GM19238 (cell line): ENCODE data around the gene RNF32.

Experiments
- DNase-seq: peaks from one replicate; pipeline ENCODE4 v3.0.0; 2011; ENCODE audit warnings: low spot score; ENCODE audit not compliant: insufficient read length

Gene RNF32

DNA sequence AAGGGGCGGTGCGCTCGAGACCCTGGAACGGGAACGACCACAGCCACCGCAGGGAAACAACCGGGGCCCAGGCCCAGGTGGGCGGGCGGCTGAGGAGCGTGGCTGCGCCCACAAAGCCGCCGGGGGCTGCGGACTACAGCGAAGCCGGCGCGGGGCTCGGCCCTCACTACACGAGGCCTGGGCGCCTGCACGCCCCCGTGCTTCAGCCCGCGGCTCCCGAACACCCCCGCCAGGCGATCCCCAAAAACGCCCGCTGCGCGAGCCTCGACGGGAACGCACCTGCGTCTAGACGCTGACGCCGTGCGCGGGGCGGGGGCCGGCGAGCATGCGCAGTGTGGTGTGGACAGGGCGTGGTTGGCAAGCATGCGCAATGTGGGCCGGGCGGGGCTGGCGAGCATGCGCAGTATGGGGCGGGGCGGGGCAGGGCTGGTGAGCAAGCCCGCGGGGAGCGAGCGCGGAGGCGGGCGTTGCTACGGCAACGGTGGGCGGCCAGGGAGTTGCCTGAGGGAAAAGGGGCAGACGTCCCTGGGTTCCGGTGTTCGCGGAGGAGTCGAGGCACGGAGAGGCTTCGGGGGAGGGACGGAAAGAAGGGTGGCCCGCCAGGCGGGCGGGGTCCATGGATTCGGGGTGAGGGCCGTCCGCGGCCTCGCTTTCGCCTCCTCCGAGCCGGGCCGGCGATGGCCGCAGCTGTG lies at the start of gene RNF32:
Gene RNF32 (plus strand): TSS at position 518 of the 692 bp plus-strand sequence. CDS start 3,104 bp downstream, outside the sequence.
- DNase-seq = peak; percentile 86

DNA sequence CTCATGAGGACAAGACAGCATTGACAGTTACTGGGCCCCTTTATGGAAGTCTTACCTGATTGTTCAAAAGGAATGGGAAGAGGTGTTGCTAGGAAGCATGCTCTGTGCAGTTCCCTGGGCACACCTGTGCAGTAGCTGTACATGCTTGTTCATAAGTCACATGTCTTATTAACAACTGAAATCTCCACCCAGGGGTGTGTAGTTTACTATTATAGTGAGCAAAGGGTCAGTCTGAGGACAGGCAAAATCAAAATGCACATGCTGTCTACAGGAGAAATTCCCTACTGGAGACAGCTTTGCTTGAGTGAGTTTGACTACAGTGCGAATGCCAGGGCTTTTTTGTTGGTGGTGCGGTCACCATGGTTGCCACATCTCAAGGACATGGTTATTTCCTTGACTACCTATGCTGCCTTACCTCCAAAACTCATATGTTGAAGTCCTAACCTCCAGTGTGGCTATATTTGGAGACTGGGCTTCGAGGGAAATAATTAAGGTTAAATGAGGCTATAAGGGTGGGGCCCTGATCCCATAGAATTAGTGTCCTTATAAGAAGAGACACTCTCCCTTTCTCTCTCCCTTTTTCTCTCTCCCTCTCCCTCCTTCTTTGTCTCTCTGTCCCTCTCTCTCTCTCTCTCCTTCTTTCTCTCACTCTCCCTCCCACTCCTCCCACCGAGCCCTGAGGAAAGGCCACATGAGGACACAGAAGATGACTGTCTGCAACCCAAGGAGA lies 48.3 kb upstream of the RNF32 start:
- DNase-seq = no peak

DNA sequence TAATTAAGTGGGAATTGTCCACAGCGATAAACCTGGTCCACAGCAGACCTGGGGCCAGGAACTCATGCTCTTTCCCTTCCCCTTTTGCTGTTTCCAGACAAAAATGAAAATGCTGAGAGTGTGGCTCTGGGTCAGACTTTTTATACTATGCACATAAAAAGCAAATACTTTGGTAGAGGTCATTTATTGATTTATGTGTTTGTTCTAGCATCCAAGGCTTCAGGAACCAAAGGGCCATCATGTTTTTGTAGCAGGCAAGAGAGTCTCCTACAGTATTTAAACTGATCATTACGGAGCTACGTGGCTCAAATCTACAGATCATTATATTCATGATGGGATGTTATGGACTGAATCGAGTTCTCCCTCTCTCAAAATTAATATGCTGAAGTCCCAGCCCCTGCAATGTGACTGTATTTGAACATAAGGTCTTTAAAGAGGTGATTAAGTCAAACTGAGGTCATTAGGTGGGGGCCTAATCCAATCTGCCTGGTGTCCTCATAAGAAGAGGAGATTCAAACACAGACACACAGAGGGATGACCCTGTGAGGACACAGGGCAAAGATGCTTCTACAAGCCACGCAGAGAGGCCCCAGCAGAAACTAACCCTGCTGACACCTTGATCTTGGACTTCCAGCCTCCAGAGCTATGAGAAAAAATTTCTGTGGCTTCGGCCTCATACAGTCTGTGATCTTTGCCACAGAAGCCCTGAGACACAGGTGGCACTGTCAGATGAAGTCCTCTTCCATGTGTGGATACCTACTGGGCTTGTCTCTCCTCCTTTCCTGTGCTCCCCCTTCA lies 46.1 kb upstream of the RNF32 start:
- no peak for DNase-seq

DNA sequence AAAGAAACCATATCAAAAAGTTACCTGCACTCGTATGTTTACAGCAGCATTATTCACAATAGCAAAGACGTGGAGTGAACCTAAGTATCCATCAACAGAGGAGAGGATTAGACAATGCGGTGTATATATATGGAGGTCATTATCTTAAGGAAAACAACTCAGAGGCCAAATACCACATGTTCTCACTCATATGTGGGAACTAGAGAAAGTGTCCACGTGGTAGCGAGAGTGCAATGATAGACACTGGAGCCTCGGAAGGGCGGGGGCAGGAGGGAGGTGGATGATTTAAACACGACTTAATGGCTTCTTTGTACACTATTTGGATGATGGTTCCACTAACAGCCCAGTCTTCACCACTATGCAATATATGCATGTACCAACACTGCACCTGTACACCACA lies 40.1 kb upstream of the RNF32 start:
- no peak for DNase-seq

DNA sequence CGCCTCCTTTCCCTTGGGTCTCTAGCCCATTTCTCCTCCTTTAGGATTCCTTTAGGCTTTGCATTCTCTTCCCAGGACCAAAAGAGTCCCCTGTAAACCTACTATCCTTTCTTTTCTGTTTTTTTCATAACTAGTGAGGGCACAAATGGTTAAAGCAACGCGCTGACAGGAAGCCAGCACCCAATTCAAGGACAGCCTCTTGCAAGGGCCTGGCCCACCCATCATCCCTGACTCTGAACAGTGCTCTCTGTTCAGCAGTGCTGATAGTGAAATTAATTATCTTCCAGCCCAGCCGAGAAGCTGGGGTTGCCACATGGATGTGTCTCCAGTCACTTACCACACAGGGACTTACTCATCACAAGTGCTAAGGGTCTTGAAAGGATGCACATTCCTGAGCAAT lies 38.3 kb upstream of the RNF32 start:
- no peak for DNase-seq

DNA sequence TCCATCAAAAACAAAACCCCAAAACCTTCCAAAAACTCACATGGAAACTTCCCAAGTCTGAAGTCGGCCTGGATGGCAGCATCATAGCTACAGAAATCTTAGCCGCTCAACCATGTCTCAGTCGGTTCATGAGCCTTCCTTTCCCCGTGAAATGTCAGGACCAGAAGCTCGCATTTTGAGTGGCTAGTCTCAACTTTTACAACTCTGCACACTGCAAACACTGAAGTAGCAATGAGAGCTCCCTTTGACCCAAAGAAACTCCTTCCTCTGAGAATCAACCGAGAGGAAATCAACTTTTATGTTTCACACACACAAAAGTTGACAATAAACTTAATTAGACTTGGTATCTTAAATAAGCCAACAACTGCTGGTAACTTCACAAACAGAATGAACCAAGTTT lies 37.6 kb upstream of the RNF32 start:
- no peak for DNase-seq

DNA sequence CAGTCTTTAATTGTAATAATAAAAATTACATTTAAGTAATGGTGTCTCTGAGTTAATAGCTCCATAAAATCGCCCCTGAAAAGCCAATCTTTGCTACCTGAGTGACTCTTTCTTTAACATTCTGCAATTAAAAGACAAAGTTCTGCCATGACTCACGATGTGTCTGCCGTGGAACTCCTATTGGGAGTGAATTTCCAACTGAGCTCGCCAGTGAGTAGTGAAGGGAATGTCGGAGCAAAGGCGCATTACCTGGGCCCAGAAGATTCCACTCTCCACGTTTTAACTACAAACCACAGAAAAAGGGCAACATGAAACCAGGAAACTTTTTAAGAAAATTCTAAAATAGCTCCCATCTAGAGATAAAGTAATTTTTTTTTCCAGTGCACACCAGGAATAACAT lies 36.9 kb upstream of the RNF32 start:
- no peak for DNase-seq

DNA sequence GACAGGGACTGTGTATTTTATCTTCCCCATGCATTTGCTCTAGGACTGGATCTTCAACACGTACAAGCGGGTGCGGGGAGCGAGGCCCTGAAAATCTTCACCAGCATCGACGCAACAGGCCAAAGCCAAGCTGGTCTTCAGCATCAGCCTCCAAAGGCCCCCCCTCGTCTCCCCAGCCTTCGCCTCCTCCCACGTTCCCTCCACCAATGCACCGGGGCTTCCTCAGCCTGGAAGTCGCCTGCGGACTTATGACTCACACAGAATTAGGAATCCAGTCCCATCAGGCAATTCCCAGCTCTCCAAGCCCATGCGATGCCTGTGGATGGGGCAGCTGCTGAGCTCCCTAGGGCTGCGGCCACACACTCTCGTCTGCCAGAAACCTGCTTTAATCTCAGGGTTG lies 36.3 kb upstream of the RNF32 start:
- no peak for DNase-seq

DNA sequence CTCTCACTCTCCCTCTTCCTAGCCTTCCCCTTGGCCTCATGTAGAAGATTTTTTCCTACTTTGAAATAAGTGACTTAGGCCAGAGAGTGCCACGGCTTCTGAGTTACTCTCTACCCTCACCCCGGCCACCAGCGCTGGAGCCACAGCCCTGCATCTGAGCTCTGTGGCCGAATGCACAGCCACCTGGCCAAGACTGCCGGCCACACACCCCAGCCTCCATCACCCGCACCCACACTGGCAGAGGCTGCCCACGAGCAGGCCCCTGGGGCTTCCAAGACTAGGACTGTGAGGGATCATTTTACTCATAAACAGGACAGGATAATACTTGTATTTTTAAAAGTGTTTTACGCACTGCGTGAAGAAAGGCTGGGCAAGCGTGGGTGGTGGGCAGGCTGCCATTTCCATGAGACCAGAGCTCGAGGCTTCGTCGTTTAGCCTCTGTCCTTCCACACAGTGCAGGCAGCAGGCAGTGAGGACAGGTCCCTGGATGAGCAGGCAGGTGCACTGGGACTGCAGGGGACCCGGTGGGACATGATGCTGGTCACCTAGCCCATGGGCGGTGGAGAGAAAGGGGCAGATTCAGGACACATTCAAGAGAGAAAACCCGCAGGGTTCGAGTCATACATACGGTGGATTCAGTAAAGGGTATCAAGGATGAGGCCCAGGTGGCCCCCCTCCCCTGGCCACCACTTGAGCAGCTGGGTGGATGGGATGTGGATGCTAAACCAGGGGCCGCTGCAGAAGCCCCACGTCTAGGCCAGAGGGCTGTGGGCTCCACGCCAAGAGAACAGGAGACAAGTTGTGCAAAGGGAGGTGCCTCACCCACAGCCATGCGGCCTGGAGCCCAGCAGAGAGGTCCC lies 35.5 kb upstream of the RNF32 start:
- no peak for DNase-seq

DNA sequence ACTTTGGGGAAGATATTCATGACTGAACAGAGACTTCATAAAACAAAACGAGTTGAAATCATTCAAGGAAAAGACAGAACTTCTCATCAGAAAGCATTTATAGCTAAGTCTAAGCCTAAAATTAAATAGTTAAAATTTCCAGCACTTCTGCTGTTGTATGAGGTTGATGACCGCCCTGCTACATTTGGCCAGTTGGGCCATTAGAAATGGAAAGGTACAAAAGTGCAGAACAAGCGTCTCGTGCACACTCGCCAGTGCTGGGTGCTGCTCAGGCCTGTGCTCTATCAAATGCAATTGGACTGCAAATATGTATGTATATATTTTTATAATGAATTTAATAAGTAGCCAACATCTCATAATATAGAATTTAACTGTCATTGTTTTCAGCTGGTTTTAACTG lies 34.4 kb upstream of the RNF32 start:
- no peak for DNase-seq

DNA sequence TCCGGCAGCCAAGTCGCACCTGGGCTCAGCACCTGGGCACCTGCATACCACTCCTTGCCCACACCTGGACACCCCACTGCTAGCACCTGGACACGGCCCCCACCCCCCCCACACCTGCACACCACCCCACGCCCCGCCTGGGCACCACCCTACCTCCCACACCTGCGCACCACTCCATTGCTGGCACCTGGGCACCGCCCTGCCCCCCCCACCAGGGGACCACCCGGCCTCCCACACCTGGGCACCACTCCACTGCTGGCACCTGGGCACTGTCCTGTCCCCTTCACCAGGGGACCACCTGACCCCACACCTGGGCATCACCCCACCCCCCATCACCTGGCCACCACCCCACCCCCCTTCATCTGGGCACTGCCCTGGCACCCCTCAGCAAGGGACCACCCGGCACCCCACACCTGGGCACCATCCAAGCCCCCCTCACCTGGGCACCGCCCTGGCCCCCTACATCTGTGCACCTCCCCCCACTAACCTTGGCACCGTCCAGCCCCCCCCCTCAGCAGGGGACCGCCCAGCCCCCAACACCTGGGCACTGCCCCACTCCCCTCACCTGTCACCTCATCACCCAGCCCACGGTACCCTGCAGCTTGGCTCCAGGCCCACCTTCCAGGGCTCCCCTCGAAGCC lies 33.8 kb upstream of the RNF32 start:
- DNase-seq = no peak

DNA sequence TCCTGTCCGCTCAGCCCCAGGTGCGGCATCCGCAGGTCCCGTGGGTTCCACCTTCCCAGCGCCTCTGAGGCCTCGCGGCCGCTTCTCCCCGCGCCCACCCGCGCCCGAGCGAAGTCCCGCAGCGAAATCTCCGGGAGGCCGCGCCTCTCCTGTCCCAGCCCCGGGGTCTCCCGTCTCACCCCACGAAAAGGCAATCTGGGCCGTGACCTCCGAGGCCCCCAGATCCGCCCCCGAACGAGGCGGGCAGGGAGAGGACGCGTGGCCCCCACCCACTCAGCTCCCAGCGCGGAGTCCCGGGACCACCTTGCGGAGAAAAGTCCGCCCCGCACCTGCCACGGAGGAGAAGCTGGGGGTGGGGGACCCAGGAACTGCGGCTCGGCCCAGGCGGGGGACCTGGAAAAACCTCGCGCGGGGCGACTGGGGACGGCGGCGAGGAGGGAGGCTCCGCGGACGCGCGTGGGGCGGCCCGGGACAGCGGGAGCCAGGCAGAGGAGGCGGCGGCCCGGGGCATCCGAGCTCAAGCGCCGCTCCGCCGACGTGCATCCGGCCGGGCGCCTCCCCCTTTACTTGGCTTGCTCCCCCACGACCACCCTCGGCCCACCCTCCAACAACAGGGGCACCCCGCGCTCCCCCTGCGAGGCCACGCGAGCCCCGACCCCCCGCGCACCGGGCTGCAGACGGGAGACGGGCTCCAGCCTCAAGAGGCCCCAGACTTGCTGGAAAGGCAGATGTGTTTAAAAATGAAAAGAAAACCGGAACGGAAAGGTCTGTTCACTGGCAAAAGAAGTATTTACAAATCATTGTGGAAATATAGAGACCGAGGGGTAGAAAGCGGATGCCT lies 33.0 kb upstream of the RNF32 start:
- no peak for DNase-seq

DNA sequence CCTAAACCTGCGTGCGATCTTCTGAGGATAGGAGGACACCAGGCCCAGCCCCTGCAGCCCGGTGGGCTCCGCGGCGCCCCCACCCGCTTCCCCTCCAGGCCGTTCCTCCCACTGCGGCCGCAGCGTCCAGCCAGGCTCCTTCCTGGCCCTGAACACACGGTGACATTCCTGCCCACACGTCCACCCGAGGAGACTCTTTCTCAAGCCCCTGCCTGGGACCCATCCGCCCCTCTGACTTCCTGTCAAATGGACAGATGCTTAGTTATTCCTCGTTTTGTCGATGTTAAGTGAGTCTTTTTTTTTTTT lies 32.4 kb upstream of the RNF32 start:
- DNase-seq = no peak

DNA sequence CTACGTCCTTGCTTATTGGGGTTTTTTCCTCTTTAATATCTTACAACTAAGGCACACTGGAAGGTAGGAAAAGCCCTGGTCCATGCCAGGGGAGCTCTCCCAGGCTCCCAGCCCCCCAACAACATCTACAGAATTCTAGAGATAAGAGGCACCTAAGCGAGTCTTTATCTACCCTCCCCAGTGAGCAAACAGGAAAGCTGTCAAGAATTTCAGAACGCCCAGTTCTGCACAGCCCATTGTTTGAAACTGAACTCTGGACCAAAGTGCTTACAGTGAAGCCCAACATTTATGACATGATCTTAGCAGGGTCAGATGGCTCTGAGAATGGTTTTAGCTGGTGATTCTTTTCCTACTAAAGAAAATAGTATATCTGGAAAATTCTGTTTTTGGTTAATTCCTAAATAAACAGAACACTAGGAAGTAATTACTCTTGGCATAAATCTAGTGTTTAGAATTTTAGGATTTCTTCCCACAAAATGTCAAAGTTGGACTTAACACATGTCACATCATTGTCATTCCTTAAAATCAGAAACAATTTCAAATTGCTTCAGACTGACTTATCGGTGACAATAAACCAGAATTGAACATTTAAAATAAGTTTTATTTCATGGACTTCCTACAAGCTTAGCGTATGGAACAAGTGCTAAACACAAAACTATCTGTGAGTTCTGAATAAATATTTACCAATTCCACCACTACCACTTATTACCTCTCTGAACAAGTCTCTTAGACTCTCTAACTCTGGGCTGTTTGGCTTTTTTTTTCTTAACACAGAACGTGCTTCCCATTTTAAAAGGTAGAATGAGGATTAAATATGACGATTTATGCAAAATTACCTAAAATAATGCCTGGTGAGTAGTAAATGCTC lies 31.3 kb upstream of the RNF32 start:
- no peak for DNase-seq

DNA sequence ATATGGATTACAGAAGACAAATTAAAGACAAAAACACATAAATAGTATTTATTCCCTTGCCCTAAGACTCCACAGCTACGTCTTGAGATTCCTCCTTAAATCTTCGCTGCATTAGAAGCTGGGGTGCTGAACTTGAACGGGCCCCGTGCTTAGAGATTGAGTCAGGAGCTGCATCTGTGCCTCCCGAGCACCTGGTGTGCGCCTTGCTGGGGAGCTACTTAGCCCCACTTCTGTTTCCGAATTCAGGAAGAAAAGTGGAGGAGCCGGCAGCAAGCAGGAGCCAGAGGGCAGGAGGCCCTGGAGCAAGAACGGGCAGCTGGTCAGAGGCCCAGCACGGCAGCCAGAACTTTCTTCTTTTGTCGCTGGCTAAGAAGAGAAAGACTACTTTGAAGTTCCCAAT lies 30.4 kb upstream of the RNF32 start:
- DNase-seq = no peak

DNA sequence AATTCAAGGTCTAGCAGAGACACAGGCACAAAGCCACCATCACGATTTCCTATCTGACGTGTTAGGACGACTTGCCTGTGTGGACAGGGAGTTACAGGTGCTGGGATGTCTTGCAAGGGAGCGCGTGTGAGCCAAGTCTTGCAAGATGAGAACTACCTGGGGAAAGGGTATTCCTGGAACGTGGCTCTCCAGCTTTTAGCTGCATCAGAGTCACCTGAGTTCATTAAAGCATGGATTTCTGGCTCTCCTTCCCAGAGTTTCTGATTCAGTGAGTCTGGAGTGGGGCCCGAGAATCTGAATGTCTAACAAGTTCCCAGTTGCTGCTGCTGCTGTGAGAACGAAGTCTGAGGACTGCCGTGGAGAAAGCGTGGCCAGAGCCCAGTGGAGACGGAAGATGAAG lies 30.0 kb upstream of the RNF32 start:
- DNase-seq = no peak

DNA sequence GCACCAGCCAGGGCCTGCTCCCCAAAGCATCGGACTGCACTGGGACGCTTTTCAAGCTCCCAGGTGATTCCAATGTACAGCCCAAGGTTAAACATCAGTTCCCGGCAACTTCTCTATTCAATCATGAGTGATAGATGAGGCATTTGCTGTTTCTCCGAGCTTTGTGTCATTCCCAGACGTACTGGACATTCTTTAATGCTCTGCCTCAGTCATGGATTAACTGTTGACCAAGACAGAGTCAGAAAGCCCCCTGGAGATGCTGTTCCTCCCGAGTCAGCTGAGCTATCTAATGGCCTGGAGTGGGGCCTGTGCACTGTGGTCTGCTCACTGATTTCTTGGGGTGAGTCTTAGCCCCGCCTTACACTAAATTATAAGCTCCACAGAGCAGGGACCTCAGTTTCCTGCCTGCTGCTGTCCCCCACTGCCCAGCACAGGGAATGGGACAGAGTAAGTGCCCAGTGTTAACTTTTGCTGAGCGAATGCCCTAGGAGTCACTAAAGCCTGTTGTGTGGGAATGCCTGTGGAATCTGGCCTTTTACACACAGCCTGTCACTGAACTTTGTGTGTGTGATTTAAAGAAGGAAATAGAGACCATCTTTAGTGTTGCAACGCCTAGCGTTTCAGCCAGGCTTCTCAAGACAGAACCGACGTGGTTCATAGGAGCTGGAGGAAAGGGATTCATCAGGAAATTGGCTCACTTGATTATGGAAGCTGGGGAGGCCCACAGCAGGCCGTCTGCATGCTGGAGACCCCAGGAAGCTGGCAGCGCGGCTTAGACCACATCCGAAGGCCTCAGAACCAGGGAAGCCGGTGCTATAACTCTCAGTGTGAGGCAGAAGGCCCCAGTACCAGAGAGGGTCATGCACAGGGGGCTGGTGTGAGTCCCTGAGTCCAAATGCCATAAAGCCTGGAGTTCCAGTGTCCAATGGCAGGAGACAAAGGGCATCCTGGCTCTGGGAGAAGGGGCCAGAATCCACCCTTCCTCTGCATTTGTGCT lies 29.3 kb upstream of the RNF32 start:
- DNase-seq = no peak

DNA sequence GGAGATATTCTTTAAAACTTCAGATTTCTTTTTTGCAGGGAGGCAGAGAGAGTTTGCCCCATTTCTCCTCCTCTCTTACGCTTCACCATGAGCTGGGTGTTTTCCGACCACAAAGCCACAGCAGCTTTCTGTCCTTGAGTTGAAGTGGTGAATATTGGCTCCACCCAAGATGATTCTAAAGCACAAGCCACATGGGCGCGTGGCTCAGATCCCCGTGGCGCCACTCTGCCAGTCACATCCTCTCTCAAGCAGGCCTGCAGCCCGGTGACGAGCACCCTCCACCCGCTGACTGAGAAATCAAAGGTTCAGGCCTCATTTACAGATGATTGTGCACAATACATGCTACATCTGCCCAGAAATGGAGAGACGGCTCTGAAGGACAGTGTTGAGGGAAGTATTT lies 27.6 kb upstream of the RNF32 start:
- no peak for DNase-seq
